Neural cell (in vitro differentiated cells): Measurements from ENCODE around the gene WNK2. TPM values are rescaled to one million over a fixed set of nuclear protein-coding genes. Genes with fewer than 3 reads are reported as not detected.

Source experiments
- H2AFZ ChIP-seq: fragments of 200-600, 300-800 bp; sonication (generic), shearing (Covaris generic); 2 replicates; pipeline ENCODE4 v1.6.0; 2014; ENCODE audit warnings: low read depth, mild to moderate bottlenecking, antibody characterized with exemption, low read length, moderate library complexity
- H3F3A ChIP-seq: fragments of 200-600 bp; shearing (Covaris generic); 2 replicates; pipeline ENCODE4 v1.6.1; 2016; ENCODE audit warnings: mild to moderate bottlenecking, moderate library complexity, mixed read lengths, antibody characterized with exemption, low read length; ENCODE audit not compliant: insufficient read depth, poor library complexity, severe bottlenecking
- H3K27ac ChIP-seq: fragments of 200-600, 300-800 bp; sonication (generic), shearing (Covaris generic); 2 replicates; pipeline ENCODE4 v1.5.1; 2014; ENCODE audit warnings: mild to moderate bottlenecking, low read length, moderate library complexity
- H3K27me3 ChIP-seq: fragments of 300-800, 200-600 bp; sonication (generic), shearing (Covaris generic); 2 replicates; pipeline ENCODE4 v1.6.0; 2014; ENCODE audit warnings: mild to moderate bottlenecking, low read depth, low read length, moderate library complexity; ENCODE audit not compliant: insufficient read depth
- H3K36me3 ChIP-seq: fragments of 300-800, 200-600 bp; sonication (generic), shearing (Covaris generic); 2 replicates; pipeline ENCODE4 v1.5.1; 2014; ENCODE audit warnings: mild to moderate bottlenecking, antibody characterized with exemption, low read length, moderate library complexity; ENCODE audit not compliant: insufficient read depth
- H3K4me2 ChIP-seq: fragments of 300-800, 200-600 bp; sonication (generic), shearing (Covaris generic); 2 replicates; pipeline ENCODE4 v1.6.0; 2014; ENCODE audit warnings: mild to moderate bottlenecking, low read length
- H3K4me3 ChIP-seq: fragments of 300-800, 200-600 bp; sonication (generic), shearing (Covaris generic); 2 replicates; pipeline ENCODE4 v1.5.1; 2014; ENCODE audit warnings: mild to moderate bottlenecking, low read length, moderate library complexity
- H3K79me2 ChIP-seq: fragments of 200-600 bp; shearing (Covaris generic); replicated peaks from 2 replicates; pipeline ENCODE4 v1.6.0; 2014; ENCODE audit warnings: mild to moderate bottlenecking, low read length, moderate library complexity; ENCODE audit not compliant: insufficient read depth
- H3K9ac ChIP-seq: fragments of 300-800, 200-600 bp; sonication (generic), shearing (Covaris generic); 2 replicates; pipeline ENCODE4 v1.6.1; 2016; ENCODE audit warnings: mild to moderate bottlenecking, low read length, mixed read lengths
- H3K9me2 ChIP-seq: fragments of 200-600 bp; shearing (Covaris generic); 2 replicates; pipeline ENCODE4 v1.6.1; 2016; ENCODE audit warnings: mild to moderate bottlenecking, low read length, mixed read lengths; ENCODE audit not compliant: insufficient read depth
- H3K9me3 ChIP-seq: fragments of 200-600, 300-800 bp; sonication (generic), shearing (Covaris generic); 2 replicates; pipeline ENCODE4 v1.6.1; 2016; ENCODE audit warnings: mild to moderate bottlenecking, mixed run types, low read length, moderate library complexity, mixed read lengths
- H4K20me1 ChIP-seq: fragments of 200-600 bp; shearing (Covaris generic); 2 replicates; pipeline ENCODE4 v1.6.1; 2016; ENCODE audit warnings: mild to moderate bottlenecking, mixed run types; ENCODE audit not compliant: insufficient read depth
- CTCF ChIP-seq: fragments of 450-650 bp; IDR thresholded peaks from 2 replicates; pipeline ENCODE4 v1.5.1; 2014; ENCODE audit warnings: antibody characterized with exemption, mild to moderate bottlenecking, moderate library complexity; ENCODE audit not compliant: poor library complexity, severe bottlenecking
- EP300 ChIP-seq: fragments of 450-650 bp; conservative IDR thresholded peaks from 2 replicates; pipeline ENCODE4 v1.6.1; 2014; ENCODE audit warnings: antibody characterized with exemption, mild to moderate bottlenecking, moderate library complexity; ENCODE audit not compliant: poor library complexity, severe bottlenecking
- EZH2 ChIP-seq: fragments of 200-600, 300-800 bp; shearing (Covaris generic), sonication (generic); IDR thresholded peaks from 2 replicates; pipeline ENCODE4 v1.6.1; 2014; ENCODE audit warnings: antibody characterized with exemption, low read length, borderline replicate concordance, mild to moderate bottlenecking; ENCODE audit not compliant: insufficient read depth, poor library complexity, severe bottlenecking
- MXI1 ChIP-seq: fragments of 450-650 bp; conservative IDR thresholded peaks from 2 replicates; pipeline ENCODE4 v1.6.1; 2014; ENCODE audit warnings: antibody characterized with exemption, mild to moderate bottlenecking; ENCODE audit not compliant: poor library complexity, severe bottlenecking
- POLR2AphosphoS5 ChIP-seq: IDR thresholded peaks from 2 replicates; pipeline ENCODE4 v1.6.1; 2012
- RAD21 ChIP-seq: fragments of 450-650 bp; conservative IDR thresholded peaks from 2 replicates; pipeline ENCODE4 v1.6.1; 2014; ENCODE audit warnings: antibody characterized with exemption, mild to moderate bottlenecking, moderate library complexity
- REST ChIP-seq: IDR thresholded peaks from 2 replicates; pipeline ENCODE4 v1.6.1; 2012; ENCODE audit warnings: borderline replicate concordance
- SMC3 ChIP-seq: fragments of 450-650 bp; conservative IDR thresholded peaks from 2 replicates; pipeline ENCODE4 v1.6.1; 2014; ENCODE audit warnings: antibody characterized with exemption, mild to moderate bottlenecking, moderate library complexity; ENCODE audit not compliant: poor library complexity
- TAF1 ChIP-seq: IDR thresholded peaks from 2 replicates; pipeline ENCODE4 v1.6.1; 2012; ENCODE audit warnings: low read depth
- polyA plus RNA-seq: library from polyadenylated mRNA; depleted of rRNA; stranded (reverse); fragments of >200 nt; gene quantifications from 2 replicates; pipeline ENCODE4 v1.2.3, GENCODE V29; 2014

Gene WNK2
- polyA plus RNA-seq, 1 donor from 2014 or later: 37.1 TPM

GRCh38 chr9:93194641-93195040 lies 10.7 kb downstream of the WNK2 start:
- H3K4me3 ChIP-seq: no peak overlapping the region
- no peak overlapping the region for H3K4me2 ChIP-seq
- no peak overlapping the region for H3K9ac ChIP-seq
- peaks cover 17% of the 10 kb centered on the region for H3K79me2 ChIP-seq
- H3F3A ChIP-seq: no peaks in the 10 kb centered on the region
- no peaks in the 10 kb centered on the region for H3K27me3 ChIP-seq
- peaks cover 13% of the 10 kb centered on the region for H4K20me1 ChIP-seq
- no peak overlapping the region for H3K27ac ChIP-seq
- H2AFZ ChIP-seq: no peak overlapping the region
- no peaks in the 10 kb centered on the region for H3K9me2 ChIP-seq
- H3K9me3 ChIP-seq: peaks cover 2% of the 10 kb centered on the region
- no peaks in the 10 kb centered on the region for H3K36me3 ChIP-seq
- TF ChIP-seq EZH2 (no peak), MXI1 (no peak), SMC3 (no peak)

- H3K27me3 ChIP-seq: no peaks in the 10 kb centered on the region
- no peak overlapping the region for H2AFZ ChIP-seq
- peaks cover 17% of the 10 kb centered on the region for H3K79me2 ChIP-seq
- no peaks in the 10 kb centered on the region for H3K9me2 ChIP-seq
- H3K4me2 ChIP-seq: no peak overlapping the region
- H3K9ac ChIP-seq: no peak overlapping the region
- no peaks in the 10 kb centered on the region for H3F3A ChIP-seq
- peaks cover 5% of the 10 kb centered on the region for H4K20me1 ChIP-seq
- TF ChIP-seq SMC3 (no peak), POLR2AphosphoS5 (no peak), EP300 (no peak), TAF1 (no peak), EZH2 (no peak), MXI1 (no peak)
- no peaks in the 10 kb centered on the region for H3K36me3 ChIP-seq
- H3K27ac ChIP-seq: no peak overlapping the region
- H3K4me3 ChIP-seq: no peak overlapping the region
- H3K9me3 ChIP-seq: peaks cover 2% of the 10 kb centered on the region
Observed at GRCh38 chr9:93196096-93197055, 12.4 kb downstream of the WNK2 start.

- peaks cover 17% of the 10 kb centered on the region for H3K79me2 ChIP-seq
- no peaks in the 10 kb centered on the region for H3K27me3 ChIP-seq
- H2AFZ ChIP-seq: no peak overlapping the region
- no peaks in the 10 kb centered on the region for H3K9me2 ChIP-seq
- no peak overlapping the region for H3K4me2 ChIP-seq
- peaks cover 5% of the 10 kb centered on the region for H4K20me1 ChIP-seq
- H3K36me3 ChIP-seq: no peaks in the 10 kb centered on the region
- H3K9ac ChIP-seq: no peak overlapping the region
- no peak overlapping the region for H3K4me3 ChIP-seq
- H3F3A ChIP-seq: no peaks in the 10 kb centered on the region
- no peak for TF ChIP-seq EP300
- no peak for TF ChIP-seq EZH2
- no peak for TF ChIP-seq TAF1
- TF ChIP-seq MXI1: no peak
- no peak for TF ChIP-seq CTCF
- no peak for TF ChIP-seq SMC3
- no peak for TF ChIP-seq REST
- no peak for TF ChIP-seq RAD21
- TF ChIP-seq POLR2AphosphoS5: no peak
- no peak overlapping the region for H3K27ac ChIP-seq
- H3K9me3 ChIP-seq: peaks cover 2% of the 10 kb centered on the region
Observed at GRCh38 chr9:93197670-93198069, 13.7 kb downstream of the WNK2 start.
